Measurements from ENCODE around the gene GNAZ.

Gene GNAZ

DNA sequence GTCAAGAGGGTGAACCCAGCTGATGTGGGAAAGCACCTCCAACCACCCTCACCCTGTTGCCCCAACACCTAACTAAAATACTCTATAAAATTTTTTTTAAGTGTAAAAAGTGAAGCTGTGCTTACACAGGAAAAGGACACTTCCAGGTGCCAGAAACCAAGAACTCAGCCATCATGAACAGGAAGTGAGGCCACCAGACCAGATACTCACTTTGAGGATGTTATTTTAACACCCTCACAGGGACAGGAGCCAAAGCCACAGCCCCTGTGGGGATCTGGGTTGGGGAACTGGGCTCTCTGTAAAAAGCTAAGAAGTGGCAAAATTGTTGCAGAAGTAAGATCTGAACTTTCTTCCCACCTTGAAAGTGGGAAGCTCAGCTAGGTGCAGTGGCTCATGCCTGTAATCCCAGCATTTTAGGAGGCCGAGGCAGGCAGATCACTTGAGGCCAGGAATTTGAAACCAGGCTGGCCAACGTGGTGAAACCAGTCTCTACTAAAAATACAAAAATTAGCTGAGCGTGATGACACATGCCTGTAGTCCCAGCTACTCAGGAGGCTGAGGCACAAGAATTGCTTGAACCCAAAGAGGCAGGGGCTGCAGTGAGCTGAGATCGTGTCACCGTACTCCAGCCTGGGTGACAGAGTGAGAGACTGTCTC is 67.7 kb downstream of the GNAZ start:
- TF ChIP-seq, protein P1, sequence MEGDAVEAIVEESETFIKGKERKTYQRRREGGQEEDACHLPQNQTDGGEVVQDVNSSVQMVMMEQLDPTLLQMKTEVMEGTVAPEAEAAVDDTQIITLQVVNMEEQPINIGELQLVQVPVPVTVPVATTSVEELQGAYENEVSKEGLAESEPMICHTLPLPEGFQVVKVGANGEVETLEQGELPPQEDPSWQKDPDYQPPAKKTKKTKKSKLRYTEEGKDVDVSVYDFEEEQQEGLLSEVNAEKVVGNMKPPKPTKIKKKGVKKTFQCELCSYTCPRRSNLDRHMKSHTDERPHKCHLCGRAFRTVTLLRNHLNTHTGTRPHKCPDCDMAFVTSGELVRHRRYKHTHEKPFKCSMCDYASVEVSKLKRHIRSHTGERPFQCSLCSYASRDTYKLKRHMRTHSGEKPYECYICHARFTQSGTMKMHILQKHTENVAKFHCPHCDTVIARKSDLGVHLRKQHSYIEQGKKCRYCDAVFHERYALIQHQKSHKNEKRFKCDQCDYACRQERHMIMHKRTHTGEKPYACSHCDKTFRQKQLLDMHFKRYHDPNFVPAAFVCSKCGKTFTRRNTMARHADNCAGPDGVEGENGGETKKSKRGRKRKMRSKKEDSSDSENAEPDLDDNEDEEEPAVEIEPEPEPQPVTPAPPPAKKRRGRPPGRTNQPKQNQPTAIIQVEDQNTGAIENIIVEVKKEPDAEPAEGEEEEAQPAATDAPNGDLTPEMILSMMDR (conservative IDR thresholded peaks at IDR 0.05) = no peak
- H3K27ac ChIP-seq = no peak overlapping the region

- no peak overlapping the region for H3K27ac ChIP-seq
- TF ChIP-seq, protein P1 (conservative IDR thresholded peaks at IDR 0.05) = no peak
Observed at GRCh38 chr22:23138584-23139435, 68.5 kb downstream of the GNAZ start.

GRCh38 chr22:23140385-23140784 is 70.1 kb downstream of the GNAZ start:
- H3K27ac ChIP-seq = no peak overlapping the region

GRCh38 chr22:23142546-23143105 is 72.3 kb downstream of the GNAZ start:
- TF ChIP-seq, protein P1 (conservative IDR thresholded peaks at IDR 0.05) = no peak
- peak overlapping the region; percentile 63 for H3K27ac ChIP-seq

More at GRCh38 chr22:23140385-23140784, 70.1 kb downstream of the GNAZ start:
- TF ChIP-seq, protein P1 (conservative IDR thresholded peaks at IDR 0.05) = no peak

DNA sequence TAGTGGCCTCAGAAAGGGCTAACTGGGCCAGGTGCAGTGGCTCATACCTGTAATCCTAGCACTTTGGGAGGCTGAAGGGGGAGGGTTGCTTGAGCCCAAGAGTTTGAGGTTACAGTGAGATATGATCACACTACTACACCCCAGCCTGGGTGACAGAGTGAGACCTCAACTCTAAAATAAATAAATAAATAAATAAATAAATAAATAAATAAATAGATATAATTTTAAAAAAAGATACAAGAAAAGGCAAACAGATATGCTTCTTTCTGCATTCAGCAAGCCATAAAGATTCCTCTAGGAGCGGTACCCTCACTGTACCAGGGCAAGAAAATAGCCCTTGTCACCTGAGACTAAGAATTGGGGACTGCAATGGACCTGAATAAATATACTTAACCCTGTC is 72.8 kb downstream of the GNAZ start:
- H3K27ac ChIP-seq = no peak overlapping the region
- TF ChIP-seq, protein P1 (conservative IDR thresholded peaks at IDR 0.05) = no peak

DNA sequence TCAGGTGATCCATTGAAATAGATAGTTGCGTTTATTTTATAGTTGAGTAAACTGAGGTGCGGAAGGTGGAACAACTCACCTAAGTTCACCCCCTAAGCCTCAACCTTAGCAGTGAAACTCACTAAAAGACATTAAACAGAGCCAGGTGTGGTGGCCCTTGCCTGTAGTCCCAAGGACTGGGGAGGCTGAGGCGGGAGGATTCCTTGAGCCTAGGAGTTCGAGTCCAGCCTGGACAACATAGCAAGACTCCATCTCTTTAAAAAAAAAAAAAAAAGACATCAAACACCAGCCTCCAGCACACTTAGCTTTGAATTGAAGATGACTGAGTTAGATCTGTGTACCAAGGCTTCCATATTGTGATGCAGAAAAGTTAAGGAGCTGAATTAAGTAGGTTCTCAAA is 74.1 kb downstream of the GNAZ start:
- peak overlapping the region; percentile 99 for H3K27ac ChIP-seq
- TF ChIP-seq, protein P1 (conservative IDR thresholded peaks at IDR 0.05) = no peak
